Neural progenitor cell (in vitro differentiated cells): ENCODE measurements around the gene XPO4.

ENCODE experiments used
- EZH2 ChIP-seq: fragments of 200-600 bp; sonication (generic); IDR thresholded peaks from 2 replicates; pipeline ENCODE4 v1.6.1; 2017; ENCODE audit warnings: antibody characterized with exemption, mild to moderate bottlenecking, moderate library complexity
- EZH2phosphoT487 ChIP-seq: fragments of 200-600 bp; sonication (generic); IDR thresholded peaks from 2 replicates; pipeline ENCODE4 v1.6.1; 2017; ENCODE audit warnings: antibody characterized with exemption
- TF ChIP-seq, protein P1 (sequence below): fragments of 200-600 bp; sonication (generic); IDR thresholded peaks from 2 replicates; pipeline ENCODE4 v1.5.1; 2017; ENCODE audit warnings: antibody characterized with exemption, mild to moderate bottlenecking

DNA sequence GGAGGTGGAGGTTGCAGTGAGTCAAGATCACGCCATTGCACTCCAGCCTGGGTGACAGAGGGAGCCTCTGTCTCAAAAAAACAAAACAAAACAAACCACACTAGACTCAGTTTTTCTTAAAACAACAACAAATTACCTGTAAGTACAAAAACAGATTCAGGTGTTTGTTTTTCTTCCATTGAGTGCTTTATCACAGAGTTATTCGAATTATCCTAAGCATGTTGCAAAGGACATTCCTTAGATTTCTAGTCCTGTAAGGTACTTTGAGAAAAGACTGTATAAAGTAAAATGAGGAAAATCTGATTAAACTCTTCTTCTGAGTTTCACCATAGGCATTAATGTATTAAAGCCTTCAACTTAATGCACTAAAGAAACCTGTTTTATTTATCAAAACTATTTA lies 126.6 kb downstream of the XPO4 start:
- TF ChIP-seq, protein P1, sequence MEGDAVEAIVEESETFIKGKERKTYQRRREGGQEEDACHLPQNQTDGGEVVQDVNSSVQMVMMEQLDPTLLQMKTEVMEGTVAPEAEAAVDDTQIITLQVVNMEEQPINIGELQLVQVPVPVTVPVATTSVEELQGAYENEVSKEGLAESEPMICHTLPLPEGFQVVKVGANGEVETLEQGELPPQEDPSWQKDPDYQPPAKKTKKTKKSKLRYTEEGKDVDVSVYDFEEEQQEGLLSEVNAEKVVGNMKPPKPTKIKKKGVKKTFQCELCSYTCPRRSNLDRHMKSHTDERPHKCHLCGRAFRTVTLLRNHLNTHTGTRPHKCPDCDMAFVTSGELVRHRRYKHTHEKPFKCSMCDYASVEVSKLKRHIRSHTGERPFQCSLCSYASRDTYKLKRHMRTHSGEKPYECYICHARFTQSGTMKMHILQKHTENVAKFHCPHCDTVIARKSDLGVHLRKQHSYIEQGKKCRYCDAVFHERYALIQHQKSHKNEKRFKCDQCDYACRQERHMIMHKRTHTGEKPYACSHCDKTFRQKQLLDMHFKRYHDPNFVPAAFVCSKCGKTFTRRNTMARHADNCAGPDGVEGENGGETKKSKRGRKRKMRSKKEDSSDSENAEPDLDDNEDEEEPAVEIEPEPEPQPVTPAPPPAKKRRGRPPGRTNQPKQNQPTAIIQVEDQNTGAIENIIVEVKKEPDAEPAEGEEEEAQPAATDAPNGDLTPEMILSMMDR, result no peak
- no peak for TF ChIP-seq EZH2
- TF ChIP-seq EZH2phosphoT487, result no peak
